D341Med (cell line): ENCODE measurements around the gene MYO9A.

Source experiments
- DNase-seq: peaks from one replicate; pipeline ENCODE4 v3.0.0; 2012; ENCODE audit warnings: low spot score

MYO9A gene

GRCh38 chr15:71957026-71957425, 160.9 kb downstream of the MYO9A start:
- DNase-seq = no peak

- no peak for DNase-seq
These were observed 166.8 kb downstream of the MYO9A start for GRCh38 chr15:71951134-71951533.

- no peak for DNase-seq
These were observed 172.9 kb downstream of the MYO9A start for GRCh38 chr15:71945012-71945411.

- no peak for DNase-seq
These were observed 174.1 kb downstream of the MYO9A start for GRCh38 chr15:71943806-71944205.

- DNase-seq = no peak
These were observed 177.9 kb downstream of the MYO9A start for GRCh38 chr15:71939981-71940588.

GRCh38 chr15:71937650-71938311, 180.2 kb downstream of the MYO9A start:
- DNase-seq = no peak

- no peak for DNase-seq
These were observed 183.5 kb downstream of the MYO9A start for GRCh38 chr15:71934446-71934845.

- no peak for DNase-seq
These were observed 185.3 kb downstream of the MYO9A start for GRCh38 chr15:71932689-71933088.

- no peak for DNase-seq
These were observed 186.7 kb downstream of the MYO9A start for GRCh38 chr15:71931261-71931660.

- DNase-seq = no peak
These were observed 192.8 kb downstream of the MYO9A start for GRCh38 chr15:71925145-71925544.

GRCh38 chr15:71921191-71921590, 196.8 kb downstream of the MYO9A start:
- DNase-seq = no peak

- no peak for DNase-seq
These were observed 197.4 kb downstream of the MYO9A start for GRCh38 chr15:71920573-71920972.

- no peak for DNase-seq
These were observed 201.1 kb downstream of the MYO9A start for GRCh38 chr15:71916834-71917233.

GRCh38 chr15:71914092-71914491, 203.9 kb downstream of the MYO9A start:
- no peak for DNase-seq

- no peak for DNase-seq
These were observed 218.3 kb downstream of the MYO9A start for GRCh38 chr15:71899674-71900073.

GRCh38 chr15:71893691-71894090, 224.3 kb downstream of the MYO9A start:
- DNase-seq = no peak

- DNase-seq = no peak
These were observed 225.6 kb downstream of the MYO9A start for GRCh38 chr15:71892335-71892734.

- DNase-seq = no peak
These were observed 226.9 kb downstream of the MYO9A start for GRCh38 chr15:71891026-71891425.

GRCh38 chr15:71889947-71890346, 228.0 kb downstream of the MYO9A start:
- no peak for DNase-seq

- DNase-seq = no peak
These were observed 228.6 kb downstream of the MYO9A start for GRCh38 chr15:71889385-71889784.

- no peak for DNase-seq
These were observed 229.2 kb downstream of the MYO9A start for GRCh38 chr15:71888797-71889196.

- DNase-seq = no peak
These were observed 232.6 kb downstream of the MYO9A start for GRCh38 chr15:71885390-71885789.

- no peak for DNase-seq
These were observed 234.5 kb downstream of the MYO9A start for GRCh38 chr15:71883447-71883846.

GRCh38 chr15:71880276-71880675, 237.7 kb downstream of the MYO9A start:
- DNase-seq = no peak
